GM19351 (cell line): Measurements from ENCODE around the gene IGF1.

Experiments used
- ATAC-seq: cut with Tn5 transposase; IDR thresholded peaks from one replicate; pipeline ENCODE4 v1.9.1; 2021; ENCODE audit warnings: mild to moderate bottlenecking, moderate library complexity; ENCODE audit not compliant: unreplicated experiment

Gene IGF1

DNA sequence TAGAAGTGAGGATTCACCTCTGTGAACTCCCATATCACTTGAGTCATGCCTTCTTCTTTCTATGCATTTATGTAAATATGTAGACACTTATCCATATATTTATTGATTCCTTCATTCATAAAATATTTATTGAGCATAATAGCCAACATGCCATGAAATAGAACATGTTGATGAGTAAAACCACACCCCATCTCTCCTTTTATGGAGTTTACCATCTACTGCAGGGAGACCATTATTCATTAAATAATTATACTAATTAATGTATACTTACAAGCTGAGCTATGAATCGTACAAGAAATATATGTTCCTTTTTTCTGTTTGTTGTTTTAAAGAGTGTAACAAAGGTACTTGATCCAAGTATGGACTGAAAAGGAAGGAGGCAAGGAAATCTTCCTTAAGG, 17.4 kb upstream of the IGF1 start:
- ATAC-seq = no peak

DNA sequence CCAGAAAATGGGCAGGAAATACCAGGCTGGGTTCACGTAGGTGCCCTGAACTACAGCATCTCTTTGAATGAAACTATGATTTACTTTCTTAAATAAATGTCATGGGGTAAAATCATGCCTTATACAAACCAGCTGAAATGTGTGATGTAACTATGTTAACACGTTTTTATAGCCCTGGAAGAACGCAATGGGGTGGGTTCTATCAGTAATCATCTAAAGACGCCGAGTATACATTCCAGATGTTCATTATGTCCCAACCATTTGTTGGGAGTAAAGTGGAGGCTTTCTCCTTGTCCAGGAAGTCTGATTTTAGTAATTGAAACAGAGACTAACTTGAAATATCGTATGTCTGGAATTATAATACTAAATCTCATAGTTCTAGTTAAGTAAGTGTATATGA, 16.2 kb upstream of the IGF1 start:
- ATAC-seq = no peak

DNA sequence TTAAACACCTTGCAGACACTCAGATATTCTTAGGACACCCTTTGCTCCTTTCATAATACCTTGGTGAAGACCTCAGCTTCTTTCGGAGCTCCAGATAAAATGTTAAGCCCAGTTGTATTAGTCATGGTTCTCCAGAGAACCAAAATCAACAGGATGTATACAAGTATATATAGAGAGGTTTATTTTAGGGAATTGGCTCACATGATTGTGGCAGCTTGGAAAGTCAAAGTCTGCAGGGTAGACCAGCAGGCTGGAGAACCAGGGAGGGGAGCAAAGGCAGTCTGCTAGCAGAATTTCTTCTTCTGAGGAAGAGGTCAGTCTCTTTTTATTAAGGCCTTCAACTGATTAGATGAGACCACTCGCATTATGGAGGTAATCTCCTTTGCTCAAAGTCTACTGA, 6.9 kb upstream of the IGF1 start:
- ATAC-seq = no peak

DNA sequence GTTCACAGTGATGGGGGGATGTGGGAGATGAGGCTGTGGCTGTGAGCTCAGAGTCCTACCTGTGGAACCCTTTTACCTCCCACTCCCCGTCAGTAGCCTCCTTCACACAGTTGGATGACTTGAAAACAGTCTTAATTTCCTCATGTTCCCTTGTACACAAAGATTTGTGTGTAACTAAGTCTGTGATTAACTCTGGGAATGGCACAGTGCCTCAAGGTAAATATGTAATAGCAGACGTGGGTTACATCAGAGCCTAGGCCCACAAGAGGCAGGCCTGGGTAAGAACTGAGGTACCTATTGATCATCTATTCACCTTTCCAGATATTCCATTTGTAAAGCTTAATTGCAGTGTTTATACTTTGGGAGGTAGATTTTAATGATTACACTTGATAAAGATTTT, 5.8 kb upstream of the IGF1 start:
- ATAC-seq = no peak

DNA sequence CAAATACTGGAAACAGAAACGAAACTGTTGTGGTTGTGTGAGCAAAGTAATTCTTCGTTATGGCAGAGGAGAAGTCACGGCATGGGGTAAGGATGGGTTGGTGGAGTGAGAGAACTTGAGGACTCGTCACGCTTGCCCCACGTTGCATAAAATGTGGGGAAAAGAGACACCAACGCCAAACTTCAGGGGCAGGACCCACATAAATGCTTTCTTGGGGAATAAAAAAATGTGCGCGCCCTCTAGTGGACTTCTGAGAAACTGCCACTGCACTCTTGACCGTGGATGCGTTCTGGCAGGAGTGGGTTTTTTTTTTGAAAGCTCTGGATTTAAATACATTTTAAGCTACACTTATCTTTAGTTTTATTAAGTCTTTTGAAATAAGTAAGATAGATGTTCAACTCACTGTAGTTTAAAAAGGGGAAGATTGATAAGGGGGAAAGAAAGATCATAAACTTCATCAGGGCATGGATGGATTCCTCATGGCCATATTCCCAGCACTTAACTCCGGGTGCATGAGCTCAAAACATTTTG, 4.1 kb upstream of the IGF1 start:
- ATAC-seq = peak; percentile 67

DNA sequence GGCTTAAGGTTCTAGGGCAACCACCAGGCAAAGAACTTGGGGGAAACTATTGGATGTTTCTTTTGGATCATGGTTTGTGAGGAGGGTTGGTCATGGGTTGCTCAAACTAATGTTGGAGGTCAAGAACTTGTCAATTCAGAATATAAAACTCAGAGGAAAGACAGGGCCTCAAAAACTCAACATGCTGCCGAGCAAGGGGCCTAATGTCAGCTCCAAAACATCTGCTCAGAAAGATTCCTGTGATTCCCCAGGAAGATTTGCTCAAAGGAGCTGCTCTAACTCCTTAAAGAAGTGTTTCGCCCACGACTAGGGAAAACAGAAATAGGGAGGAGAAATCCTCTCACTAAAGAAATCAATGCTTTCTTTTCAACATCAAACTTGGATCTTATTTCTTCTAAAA, 3.7 kb upstream of the IGF1 start:
- no peak for ATAC-seq

DNA sequence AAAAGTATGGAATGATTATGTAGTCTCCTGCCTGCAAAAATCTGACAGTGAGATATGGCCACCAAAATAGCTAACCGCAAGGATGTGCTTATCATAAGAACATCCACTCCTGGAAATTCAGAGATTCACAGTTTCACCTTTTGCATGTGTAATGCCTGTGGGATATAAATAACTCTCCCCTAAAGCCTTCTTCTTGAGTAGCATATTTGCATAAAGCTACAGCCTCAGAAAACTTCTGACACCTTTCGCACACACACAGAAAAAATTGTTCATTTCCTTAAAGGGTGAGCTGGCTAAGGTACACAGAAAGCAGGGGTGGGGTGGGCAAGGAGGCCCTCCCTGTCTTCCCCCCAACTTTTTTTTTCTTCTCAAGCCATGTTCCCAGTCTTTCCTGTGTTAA, 3.1 kb upstream of the IGF1 start:
- ATAC-seq = peak; percentile 67

DNA sequence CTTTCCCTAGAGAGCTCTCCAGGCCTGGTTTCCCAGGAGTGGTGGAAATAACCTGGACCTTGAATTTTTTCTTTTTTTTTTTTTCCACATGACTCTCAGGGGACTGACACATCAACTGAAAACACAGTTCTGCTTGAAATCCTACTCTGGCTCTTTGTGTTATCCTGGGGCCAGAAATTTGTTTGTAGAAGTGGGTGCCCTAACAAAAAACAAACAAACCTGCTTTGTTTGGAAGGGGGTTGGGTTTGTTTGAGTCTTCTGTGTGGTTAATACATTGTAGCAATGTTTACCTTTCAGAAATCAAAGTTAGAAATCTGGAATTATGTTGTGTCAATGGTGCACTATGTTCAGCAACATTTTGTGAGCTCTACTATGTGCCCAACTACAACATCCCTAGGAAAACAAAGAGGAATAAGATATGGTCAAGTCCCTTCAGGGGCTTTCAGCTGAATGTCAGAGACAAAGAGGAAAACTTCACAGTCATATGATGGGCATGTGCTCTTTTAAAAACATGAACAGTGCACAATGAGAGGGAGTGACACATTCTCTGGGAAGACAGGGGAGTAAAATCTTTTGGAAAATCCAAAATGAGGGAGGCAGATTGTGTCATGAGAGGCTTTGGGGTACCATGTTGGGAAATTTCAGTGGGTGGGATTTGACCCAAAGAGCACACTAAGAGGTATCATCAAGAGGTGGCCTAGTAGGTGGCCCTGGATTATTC, 1.5 kb upstream of the IGF1 start:
- no peak for ATAC-seq

DNA sequence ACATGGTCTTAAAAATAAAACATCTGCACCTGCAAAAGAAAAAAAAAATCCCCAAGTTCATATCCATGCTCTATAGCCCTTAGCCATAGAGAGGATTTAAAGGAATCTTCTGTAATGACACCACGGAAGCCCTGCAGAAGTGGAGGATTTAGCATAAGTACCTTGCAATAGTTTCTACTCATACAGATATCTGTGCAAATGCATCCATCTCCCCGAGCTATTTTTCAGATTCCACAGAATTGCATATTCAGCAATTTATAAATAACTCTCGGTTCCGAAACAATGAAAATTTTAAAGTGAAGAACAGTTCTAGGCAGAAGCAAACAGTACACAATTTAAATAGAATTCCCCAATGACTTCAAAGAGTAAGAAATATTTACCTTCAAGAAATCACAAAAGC, 424 bp downstream of the IGF1 start:
- ATAC-seq = no peak

DNA sequence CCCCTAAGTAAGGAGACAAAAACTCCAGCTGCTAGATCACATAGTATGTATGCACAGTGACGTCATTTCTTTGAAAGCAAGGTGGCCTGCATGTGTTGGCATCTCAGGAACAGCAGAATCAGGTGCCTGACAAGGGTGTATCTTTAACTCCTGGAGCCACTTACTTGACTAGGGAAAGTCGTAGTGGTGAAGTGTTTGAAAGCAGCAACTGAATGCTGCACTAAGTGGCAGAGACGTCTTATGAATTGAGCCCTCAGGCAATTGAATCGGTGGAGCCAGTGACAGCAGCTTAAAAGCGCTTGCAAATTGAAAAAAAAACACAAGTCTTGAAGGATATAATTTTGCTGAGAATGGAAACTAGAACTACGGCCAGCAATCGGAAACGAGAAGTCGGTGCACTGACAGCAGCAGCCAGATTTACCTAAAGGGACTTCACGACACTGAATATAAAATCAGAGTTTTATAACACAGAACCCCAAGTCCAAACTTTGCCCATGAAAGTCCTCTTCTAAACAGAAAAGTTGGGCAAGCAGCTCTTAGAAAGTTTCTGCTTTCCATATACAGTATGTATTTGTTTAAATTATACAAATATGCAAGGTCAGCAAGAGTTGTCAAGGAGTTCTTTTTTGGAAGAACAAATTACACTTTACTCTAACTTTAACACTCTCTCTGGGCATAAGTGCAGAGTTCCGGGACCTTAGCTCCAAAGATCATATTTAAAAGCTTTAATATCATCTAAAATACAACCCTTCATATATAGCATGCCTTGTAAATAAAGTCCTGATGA, 1.1 kb downstream of the IGF1 start:
- peak; percentile 12 for ATAC-seq

DNA sequence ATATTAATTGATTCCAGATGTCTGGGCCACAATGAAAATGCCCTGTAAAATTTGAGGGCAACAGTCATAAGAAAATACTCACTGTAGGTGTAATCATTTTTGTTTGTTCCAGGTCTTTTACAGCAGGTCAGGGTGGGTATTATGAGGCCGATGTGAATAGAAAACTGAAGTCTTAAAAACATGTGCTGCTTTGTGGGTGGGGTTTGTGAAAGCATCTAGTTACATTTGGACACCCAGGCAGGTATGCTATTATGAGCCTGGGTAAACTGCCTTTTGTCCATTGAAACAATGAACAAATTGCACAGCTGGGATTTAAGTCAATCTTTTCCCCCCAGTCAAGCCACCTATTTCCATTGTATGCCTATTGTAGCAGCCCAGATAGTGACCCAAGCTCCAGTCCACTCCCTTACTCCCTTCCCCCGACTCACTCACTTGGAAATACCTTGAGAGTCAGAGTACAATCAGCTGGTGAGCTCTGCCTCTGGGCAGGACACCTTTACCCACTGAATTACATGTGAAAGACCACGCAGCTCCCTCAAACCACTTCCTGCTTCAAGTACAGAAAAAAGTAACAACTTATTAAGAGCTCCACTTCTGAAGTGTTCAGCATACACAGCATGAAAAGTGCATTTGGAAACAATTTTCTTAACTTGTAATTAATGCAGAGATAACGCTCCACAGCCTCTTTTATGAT, 1.8 kb downstream of the IGF1 start:
- ATAC-seq = peak; percentile 67

DNA sequence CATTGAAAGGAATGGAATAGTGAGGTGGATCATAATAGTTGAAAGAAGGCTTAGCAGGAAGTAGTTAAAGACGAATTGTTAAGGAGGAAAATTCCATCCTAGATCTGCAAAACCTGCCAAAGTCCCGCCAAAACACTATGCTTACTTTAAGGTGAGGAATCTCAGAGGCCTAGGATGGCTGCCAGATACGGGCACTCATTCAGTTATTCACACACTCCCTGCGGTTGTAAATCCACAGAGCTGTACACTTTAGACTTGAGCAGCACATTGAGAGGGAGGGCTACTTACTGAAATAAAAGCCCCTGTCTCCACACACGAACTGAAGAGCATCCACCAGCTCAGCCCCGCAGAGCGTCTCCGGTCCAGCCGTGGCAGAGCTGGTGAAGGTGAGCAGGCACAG, 5.0 kb downstream of the IGF1 start:
- ATAC-seq = no peak

DNA sequence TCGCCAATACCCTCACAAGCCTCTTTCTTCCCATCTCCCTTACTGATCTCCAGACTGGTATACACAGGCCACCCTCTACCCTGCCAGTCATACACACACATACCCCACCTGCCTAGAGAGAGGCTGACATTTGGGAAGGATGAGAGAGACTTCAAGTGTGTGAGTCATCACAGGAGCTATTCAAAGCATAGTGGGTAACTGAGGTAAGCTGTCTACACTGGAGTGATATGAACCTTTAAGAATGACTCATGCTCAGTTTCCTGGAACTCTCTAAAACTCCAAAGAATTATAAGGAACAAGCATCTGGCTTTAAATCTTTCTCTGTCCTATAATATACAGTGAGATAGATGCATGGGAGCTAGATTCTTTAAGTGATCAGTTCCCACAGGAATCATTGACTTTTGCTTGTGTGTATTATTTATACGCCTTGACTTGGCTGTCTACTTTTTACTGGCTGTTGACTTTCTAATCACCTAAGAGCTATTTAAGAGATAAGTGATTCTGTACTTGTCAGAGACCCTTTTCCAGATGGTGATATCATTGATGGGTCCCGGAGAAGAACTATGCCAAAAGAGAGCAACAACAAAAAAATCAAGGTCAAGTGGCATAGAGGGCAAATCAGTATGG, 5.8 kb downstream of the IGF1 start:
- ATAC-seq = no peak

DNA sequence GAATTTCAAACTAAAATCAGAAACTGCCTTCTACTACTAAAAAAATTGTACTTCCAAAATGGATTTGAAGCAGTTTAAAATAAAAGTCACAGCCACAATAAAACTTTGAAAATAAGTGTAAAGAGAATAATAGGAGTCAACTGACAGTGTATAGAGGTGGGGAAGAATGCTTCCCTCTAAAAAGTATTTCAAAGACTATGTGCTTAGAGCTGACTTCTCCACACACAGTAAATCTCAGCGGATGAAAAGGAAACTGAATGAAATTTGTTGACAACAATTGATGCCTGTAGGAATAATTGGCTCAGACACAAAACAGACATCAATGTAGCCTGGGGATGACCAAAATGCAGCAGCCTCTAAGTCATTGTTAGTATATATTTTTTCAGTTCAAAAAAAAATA, 7.9 kb downstream of the IGF1 start:
- no peak for ATAC-seq

DNA sequence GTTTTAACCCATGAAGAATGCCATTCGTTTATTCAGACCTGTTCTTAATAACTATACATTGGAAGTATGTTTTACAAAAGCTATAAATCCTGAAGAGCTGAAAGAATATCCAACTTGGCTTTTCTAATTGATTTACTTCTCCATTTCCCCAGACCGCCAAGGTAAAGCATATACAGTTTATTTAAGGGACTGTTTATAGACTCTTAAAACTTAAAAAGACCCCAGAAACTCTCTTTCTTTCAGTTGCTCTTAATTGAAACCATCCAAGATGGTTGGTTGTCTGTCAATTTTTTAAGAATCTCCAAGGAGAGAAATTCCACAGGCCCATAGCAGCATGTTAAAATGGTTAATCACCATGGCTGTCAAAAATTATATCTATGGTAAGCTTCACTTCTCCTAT, 8.8 kb downstream of the IGF1 start:
- ATAC-seq = no peak

DNA sequence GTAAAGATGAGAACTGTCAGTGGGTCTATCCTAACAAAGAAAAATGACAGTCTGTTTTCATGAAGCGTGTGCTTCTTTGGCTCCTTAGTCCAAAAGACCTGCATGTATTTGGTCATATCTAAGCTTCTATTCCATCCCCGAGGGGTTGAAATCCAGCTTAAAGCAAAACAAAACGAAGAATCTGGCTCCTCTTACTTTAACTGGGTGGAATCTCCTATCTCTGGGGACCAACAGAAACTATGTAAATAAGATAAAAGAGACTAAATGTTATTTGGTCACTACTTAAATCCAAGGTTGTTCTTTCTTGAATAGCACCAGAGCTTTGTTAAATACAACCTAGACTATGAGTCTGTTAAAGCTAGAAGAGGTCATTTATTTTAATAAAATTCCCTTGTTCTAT, 9.4 kb downstream of the IGF1 start:
- no peak for ATAC-seq

DNA sequence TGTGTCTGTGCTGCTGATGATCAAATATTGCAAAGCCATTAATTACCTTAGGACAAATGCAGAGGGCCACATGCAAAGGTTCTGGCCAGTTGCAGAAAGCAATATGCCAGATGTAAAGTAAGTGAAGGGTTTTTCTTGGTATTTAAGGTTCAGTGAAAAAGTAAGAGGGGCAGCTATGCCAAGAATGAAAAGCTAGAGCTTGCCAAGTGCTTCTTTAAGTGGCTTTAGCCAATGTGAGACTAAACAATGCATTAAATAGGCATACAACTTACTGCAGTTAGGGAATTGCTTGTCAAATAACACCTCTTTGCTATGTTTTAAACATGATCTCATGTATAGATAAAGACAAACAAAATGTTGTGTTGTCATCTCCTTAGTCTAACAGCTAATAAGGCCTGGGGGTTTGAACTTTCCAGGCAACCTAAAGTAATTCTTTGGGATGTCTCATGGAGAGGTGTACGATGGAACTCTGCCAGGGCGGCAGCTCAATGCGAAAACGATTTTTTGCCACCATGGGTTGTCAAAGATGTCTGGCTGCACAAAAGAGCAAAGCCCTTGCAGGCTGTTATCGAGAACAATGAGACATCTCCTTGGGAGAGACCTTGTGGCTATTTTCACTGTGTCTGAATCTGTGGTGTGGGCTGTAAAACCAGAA, 12.0 kb downstream of the IGF1 start:
- ATAC-seq = no peak

DNA sequence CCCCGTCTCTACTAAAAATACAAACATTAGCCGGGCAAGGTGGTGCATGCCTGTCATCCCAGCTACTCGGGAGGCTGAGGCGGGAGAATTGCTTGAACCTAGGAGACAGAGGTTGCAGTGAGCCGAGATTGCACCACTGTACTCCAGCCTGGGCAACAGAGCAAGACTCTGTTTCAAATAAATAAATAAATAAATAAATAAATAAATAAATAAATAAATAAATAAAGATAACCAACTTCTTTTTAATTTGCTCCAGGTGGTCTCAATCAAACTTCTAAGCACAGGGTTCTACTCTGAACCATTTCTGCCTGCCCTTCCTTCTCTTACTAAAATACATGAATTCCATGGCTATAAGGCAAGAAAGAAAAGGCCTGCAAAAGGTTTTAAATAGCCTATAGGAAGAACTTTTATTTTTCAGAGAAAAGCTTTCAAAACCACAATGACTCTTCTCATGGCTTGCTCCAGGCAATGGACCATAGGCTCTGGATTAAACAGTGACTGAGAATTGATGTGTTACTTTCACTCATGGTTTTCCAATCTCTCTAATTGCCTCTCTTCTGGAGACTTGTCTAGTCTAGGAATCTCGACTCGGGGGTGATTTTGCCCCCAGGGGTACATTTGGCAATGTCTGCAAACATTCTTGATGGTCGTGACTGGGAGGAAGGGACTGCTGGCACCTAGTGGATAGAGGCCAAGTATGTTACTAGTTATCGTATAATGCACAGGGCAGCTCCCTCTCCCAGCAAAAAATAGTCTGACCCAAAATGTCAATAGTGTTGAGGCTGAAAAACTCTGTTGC, 14.4 kb downstream of the IGF1 start:
- no peak for ATAC-seq

DNA sequence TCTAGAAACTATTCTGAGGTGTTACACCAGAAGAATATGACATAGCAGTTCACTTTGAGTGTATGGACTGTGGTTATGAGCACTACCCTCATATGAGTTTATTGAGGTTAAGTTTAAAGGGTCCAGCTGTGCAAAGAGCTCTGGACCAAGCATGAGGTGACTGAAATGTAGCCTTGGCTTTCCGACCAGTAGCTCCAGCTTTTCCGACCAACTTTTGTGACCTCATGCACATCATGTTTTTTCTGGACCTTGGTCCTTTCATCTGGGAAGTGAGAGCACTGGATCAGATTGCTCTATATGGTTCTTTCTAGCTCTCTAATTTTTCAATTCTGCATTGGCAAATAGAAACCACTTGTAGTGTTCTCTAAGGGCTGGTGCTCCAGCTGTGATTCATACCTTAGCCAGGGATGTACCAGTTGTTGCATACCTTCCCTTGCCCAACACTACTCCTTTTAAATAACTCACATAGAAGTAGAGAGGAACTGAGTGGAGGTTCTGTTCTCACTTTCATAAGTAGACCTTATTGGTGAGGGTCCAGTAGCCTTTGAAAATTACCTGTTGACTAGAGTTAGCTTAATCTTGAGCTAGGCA, 16.6 kb downstream of the IGF1 start:
- no peak for ATAC-seq
